Dendritic cell treated with granulocyte-macrophage colony-stimulating factor and Interleukin-4, amounts not matched to agents 40 ng/mL and 50 ng/mL, for 4 days (primary cell): Measurements from ENCODE around the gene KAZALD1.

Source experiments
- H3K27ac Mint-ChIP-seq: one replicate; pipeline ENCODE4 v1.8.0; 2022; ENCODE audit warnings: mild to moderate bottlenecking, mixed read lengths
- H3K27me3 Mint-ChIP-seq: one replicate; pipeline ENCODE4 v1.8.0; 2022; ENCODE audit warnings: mild to moderate bottlenecking, mixed read lengths
- H3K36me3 Mint-ChIP-seq: one replicate; pipeline ENCODE4 v1.8.0; 2022; ENCODE audit warnings: low read depth, mixed read lengths
- H3K4me1 Mint-ChIP-seq: one replicate; pipeline ENCODE4 v1.8.0; 2022; ENCODE audit warnings: low read depth, mixed read lengths
- H3K4me3 Mint-ChIP-seq: one replicate; pipeline ENCODE4 v1.8.0; 2022; ENCODE audit warnings: mild to moderate bottlenecking, moderate library complexity, mixed read lengths
- H3K9me3 Mint-ChIP-seq: one replicate; pipeline ENCODE4 v1.8.0; 2022; ENCODE audit warnings: mixed read lengths
- intact Hi-C: fragments of 100-400 bp; cut with micrococcal nuclease; formaldehyde crosslinking; loops from one replicate; pipeline ENCODE4 v1.15.0; 2022

Gene KAZALD1

GRCh38 chr10:101063050-101063525 lies 1.3 kb downstream of the KAZALD1 start:
- Mint-ChIP-seq H3K9me3 (no peaks in the 10 kb centered on the region), H3K4me3 (peak overlapping the region; percentile 37), H3K27me3 (peaks cover 64% of the 10 kb centered on the region), H3K36me3 (peaks cover 5% of the 10 kb centered on the region), H3K4me1 (peaks cover 80% of the 10 kb centered on the region), H3K27ac (peak overlapping the region; percentile 62)
- intact Hi-C loops, result no loop called here

GRCh38 chr10:101063548-101064414 lies 2.0 kb downstream of the KAZALD1 start:
- Mint-ChIP-seq H3K4me1 (peaks cover 84% of the 10 kb centered on the region), H3K9me3 (no peaks in the 10 kb centered on the region), H3K36me3 (peaks cover 5% of the 10 kb centered on the region), H3K27ac (peak overlapping the region; percentile 62), H3K4me3 (peak overlapping the region; percentile 37), H3K27me3 (peaks cover 64% of the 10 kb centered on the region)
- intact Hi-C loops, result no loop called here

GRCh38 chr10:101064415-101065030 lies 2.7 kb downstream of the KAZALD1 start:
- peaks cover 84% of the 10 kb centered on the region for H3K4me1 Mint-ChIP-seq
- no peak overlapping the region for H3K4me3 Mint-ChIP-seq
- peak overlapping the region; percentile 62 for H3K27ac Mint-ChIP-seq
- peaks cover 64% of the 10 kb centered on the region for H3K27me3 Mint-ChIP-seq
- intact Hi-C loops, result no loop called here
- peaks cover 5% of the 10 kb centered on the region for H3K36me3 Mint-ChIP-seq
- H3K9me3 Mint-ChIP-seq, result no peaks in the 10 kb centered on the region

- peak overlapping the region; percentile 85 for H3K27ac Mint-ChIP-seq
- H3K4me3 Mint-ChIP-seq, result peak overlapping the region; percentile 76
- peaks cover 3% of the 10 kb centered on the region for H3K36me3 Mint-ChIP-seq
- H3K4me1 Mint-ChIP-seq, result peaks cover 84% of the 10 kb centered on the region
- intact Hi-C loops, result loop anchor here (2.0 kb wide), 2 partner anchors 25 to 47 kb away; no protein-coding TSS in a partner anchor
- no peaks in the 10 kb centered on the region for H3K9me3 Mint-ChIP-seq
- H3K27me3 Mint-ChIP-seq, result peaks cover 64% of the 10 kb centered on the region
Measured at GRCh38 chr10:101065481-101066145, 3.8 kb downstream of the KAZALD1 start.

- Mint-ChIP-seq H3K4me3 (peak overlapping the region; percentile 76), H3K27ac (peak overlapping the region; percentile 85), H3K9me3 (no peaks in the 10 kb centered on the region), H3K36me3 (no peaks in the 10 kb centered on the region), H3K4me1 (peaks cover 90% of the 10 kb centered on the region), H3K27me3 (peaks cover 62% of the 10 kb centered on the region)
- intact Hi-C loops, result loop anchor here (2.0 kb wide), 2 partner anchors 26 to 48 kb away; no protein-coding TSS in a partner anchor
Measured at GRCh38 chr10:101066146-101066895, 4.5 kb downstream of the KAZALD1 start.

- H3K27me3 Mint-ChIP-seq, result peaks cover 56% of the 10 kb centered on the region
- H3K9me3 Mint-ChIP-seq, result no peaks in the 10 kb centered on the region
- H3K36me3 Mint-ChIP-seq, result no peaks in the 10 kb centered on the region
- peaks cover 90% of the 10 kb centered on the region for H3K4me1 Mint-ChIP-seq
- H3K4me3 Mint-ChIP-seq, result peak overlapping the region; percentile 79
- H3K27ac Mint-ChIP-seq, result peak overlapping the region; percentile 85
- intact Hi-C loops, result loop anchor here (2.0 kb wide), 2 partner anchors 26 to 48 kb away; no protein-coding TSS in a partner anchor
Measured at GRCh38 chr10:101066896-101067355, 5.1 kb downstream of the KAZALD1 start.

GRCh38 chr10:101067356-101068083 lies 5.7 kb downstream of the KAZALD1 start:
- Mint-ChIP-seq H3K27me3 (peaks cover 50% of the 10 kb centered on the region), H3K4me1 (peaks cover 90% of the 10 kb centered on the region), H3K27ac (peak overlapping the region; percentile 40), H3K4me3 (peak overlapping the region; percentile 79), H3K36me3 (no peaks in the 10 kb centered on the region), H3K9me3 (no peaks in the 10 kb centered on the region)
- intact Hi-C loops, result loop anchor here (1.0 to 2.0 kb wide), 3 partner anchors 7 to 49 kb away; no protein-coding TSS in a partner anchor

GRCh38 chr10:101069441-101069840 lies 7.7 kb downstream of the KAZALD1 start:
- Mint-ChIP-seq H3K27me3 (peaks cover 38% of the 10 kb centered on the region), H3K27ac (no peak overlapping the region), H3K4me3 (no peak overlapping the region), H3K36me3 (no peaks in the 10 kb centered on the region), H3K4me1 (peaks cover 90% of the 10 kb centered on the region), H3K9me3 (no peaks in the 10 kb centered on the region)
- intact Hi-C loops, result no loop called here

- Mint-ChIP-seq H3K4me1 (peaks cover 85% of the 10 kb centered on the region), H3K27me3 (peaks cover 35% of the 10 kb centered on the region), H3K4me3 (no peak overlapping the region), H3K27ac (peak overlapping the region; percentile 93), H3K36me3 (no peaks in the 10 kb centered on the region), H3K9me3 (no peaks in the 10 kb centered on the region)
- intact Hi-C loops, result loop anchor here (5.0 kb wide), 1 partner anchor 38 kb away; the partner anchor contains the start of genes PDZD7 and SFXN3
Measured at GRCh38 chr10:101070098-101070497, 8.3 kb downstream of the KAZALD1 start.

- Mint-ChIP-seq H3K4me3 (peak overlapping the region; percentile 17), H3K27ac (peak overlapping the region; percentile 93), H3K36me3 (no peaks in the 10 kb centered on the region), H3K9me3 (no peaks in the 10 kb centered on the region), H3K27me3 (peaks cover 37% of the 10 kb centered on the region), H3K4me1 (peaks cover 82% of the 10 kb centered on the region)
- intact Hi-C loops, result loop anchor here (5.0 kb wide), 1 partner anchor 39 kb away; the partner anchor contains the start of genes PDZD7 and SFXN3
Measured at GRCh38 chr10:101071267-101071884, 9.6 kb downstream of the KAZALD1 start.

GRCh38 chr10:101071885-101072433 lies 10.2 kb downstream of the KAZALD1 start:
- no peaks in the 10 kb centered on the region for H3K9me3 Mint-ChIP-seq
- no peaks in the 10 kb centered on the region for H3K36me3 Mint-ChIP-seq
- H3K4me3 Mint-ChIP-seq, result no peak overlapping the region

GRCh38 chr10:101072923-101073322 lies 11.1 kb downstream of the KAZALD1 start:
- intact Hi-C loops, result loop anchor here (5.0 kb wide), 1 partner anchor 41 kb away; the partner anchor contains the start of genes PDZD7 and SFXN3
- Mint-ChIP-seq H3K36me3 (no peaks in the 10 kb centered on the region), H3K4me1 (peaks cover 68% of the 10 kb centered on the region), H3K4me3 (no peak overlapping the region), H3K27ac (peak overlapping the region; percentile 93), H3K9me3 (no peaks in the 10 kb centered on the region), H3K27me3 (peaks cover 34% of the 10 kb centered on the region)

More at GRCh38 chr10:101071885-101072433, 10.2 kb downstream of the KAZALD1 start:
- H3K27me3 Mint-ChIP-seq, result peaks cover 38% of the 10 kb centered on the region
- peaks cover 77% of the 10 kb centered on the region for H3K4me1 Mint-ChIP-seq
- H3K27ac Mint-ChIP-seq, result peak overlapping the region; percentile 93
- intact Hi-C loops, result loop anchor here (5.0 kb wide), 1 partner anchor 40 kb away; the partner anchor contains the start of genes PDZD7 and SFXN3
